NCI-H460 (cell line): Measurements from ENCODE around the gene RS1. TPM values are rescaled to one million over a fixed set of nuclear protein-coding genes. Genes with fewer than 3 reads are reported as not detected.

Source experiments
- DNase-seq: peaks from one replicate; pipeline ENCODE4 v3.0.0-alpha.2; 2016; ENCODE audit warnings: low read depth; ENCODE audit errors: extremely low read depth
- total RNA-seq: library from RNA; depleted of rRNA; stranded (reverse); fragments of >200 nt; shearing (Covaris generic); gene quantifications from 2 replicates; pipeline ENCODE4 v1.2.3, GENCODE V29; 2014

Gene RS1
- total RNA-seq, 1 experiment from 2014 or later: not detected

GRCh38 chrX:18674417-18674787 is 2.5 kb upstream of the RS1 start:
- DNase-seq: no peak

DNA sequence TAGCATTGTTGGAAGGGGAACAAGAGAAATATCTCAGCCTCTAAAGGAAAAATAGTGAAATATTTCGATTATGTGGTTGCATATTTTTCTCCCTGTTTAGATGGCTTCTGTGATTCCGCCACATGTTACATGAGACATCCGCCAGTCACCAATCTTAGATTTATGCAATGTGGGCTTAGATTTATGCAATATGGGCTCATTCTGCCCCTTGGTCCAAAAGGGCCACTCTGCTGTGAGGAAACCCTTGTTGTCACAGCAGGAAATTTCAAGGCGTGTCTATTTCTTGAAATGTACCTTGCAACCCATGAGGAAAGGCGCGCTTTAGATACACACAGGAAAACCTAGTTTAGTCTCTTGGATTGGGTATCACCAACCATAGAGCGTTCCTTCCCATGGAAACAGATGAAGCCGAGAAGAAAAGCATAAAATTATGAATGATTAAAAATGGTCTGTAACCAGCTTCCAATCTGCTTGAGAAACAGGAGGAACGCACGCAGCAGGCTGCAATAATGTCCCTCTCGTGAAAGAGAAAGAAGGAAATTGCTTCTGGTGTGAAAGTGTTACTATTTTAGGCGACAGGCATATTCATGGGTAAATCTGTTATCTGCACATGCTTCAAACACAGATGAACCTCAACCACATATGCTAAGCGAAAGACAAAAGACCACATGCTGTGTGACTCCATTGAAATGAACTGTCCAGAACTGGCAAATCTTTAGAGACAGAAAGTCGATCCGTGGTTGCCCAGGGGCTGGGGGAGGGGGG is 3.7 kb downstream of the RS1 start:
- DNase-seq: no peak

- DNase-seq: no peak
These were observed 5.3 kb downstream of the RS1 start for GRCh38 chrX:18666614-18667013.

GRCh38 chrX:18664947-18665346 is 7.0 kb downstream of the RS1 start:
- no peak for DNase-seq

DNA sequence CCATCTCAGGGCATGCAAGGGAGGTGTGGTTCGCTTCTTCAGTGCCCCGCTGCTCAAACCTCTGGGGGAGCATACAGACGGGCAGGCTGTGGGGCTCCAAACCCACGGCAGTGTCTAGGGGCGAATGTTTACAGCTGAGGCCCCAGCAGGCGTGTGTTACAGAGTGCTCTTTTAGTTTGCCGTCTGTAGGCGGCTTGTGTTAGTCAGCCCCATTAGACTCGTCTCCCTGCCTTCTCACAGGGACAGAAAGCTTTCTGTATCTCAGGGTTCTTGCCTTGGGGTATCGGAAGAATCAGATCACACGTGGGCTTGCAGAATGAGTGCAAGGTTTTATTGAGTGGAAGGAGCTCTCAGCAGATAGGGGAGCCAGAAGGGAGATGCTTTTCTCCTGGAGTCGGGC is 10.6 kb downstream of the RS1 start:
- no peak for DNase-seq

GRCh38 chrX:18654875-18655836 is 16.8 kb downstream of the RS1 start:
- DNase-seq: no peak

- no peak for DNase-seq
These were observed 19.3 kb downstream of the RS1 start for GRCh38 chrX:18652636-18653035.

GRCh38 chrX:18650662-18651061 is 21.2 kb downstream of the RS1 start:
- no peak for DNase-seq

GRCh38 chrX:18649498-18649951 is 22.4 kb downstream of the RS1 start:
- DNase-seq: no peak

- DNase-seq: no peak
These were observed 24.3 kb downstream of the RS1 start for GRCh38 chrX:18647621-18648020.

DNA sequence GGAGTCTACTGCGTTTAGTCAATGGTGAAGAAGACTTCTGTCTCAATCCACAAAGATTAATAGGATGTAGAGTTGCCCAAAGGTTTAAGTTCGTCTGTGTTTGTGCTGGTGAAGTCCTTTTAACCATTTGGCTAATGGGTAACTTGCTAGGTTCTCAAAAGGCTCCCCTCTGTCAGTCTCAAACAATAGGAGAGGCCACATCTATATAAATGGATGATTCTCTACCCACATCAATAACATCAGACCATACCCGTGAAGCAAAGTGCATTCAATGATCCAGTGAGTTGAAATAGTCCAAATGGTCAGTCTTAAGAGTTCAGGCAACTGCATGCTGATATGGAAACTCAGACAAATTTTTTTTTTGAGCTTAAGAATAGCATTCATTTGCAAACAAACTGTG is 28.1 kb downstream of the RS1 start:
- no peak for DNase-seq

DNA sequence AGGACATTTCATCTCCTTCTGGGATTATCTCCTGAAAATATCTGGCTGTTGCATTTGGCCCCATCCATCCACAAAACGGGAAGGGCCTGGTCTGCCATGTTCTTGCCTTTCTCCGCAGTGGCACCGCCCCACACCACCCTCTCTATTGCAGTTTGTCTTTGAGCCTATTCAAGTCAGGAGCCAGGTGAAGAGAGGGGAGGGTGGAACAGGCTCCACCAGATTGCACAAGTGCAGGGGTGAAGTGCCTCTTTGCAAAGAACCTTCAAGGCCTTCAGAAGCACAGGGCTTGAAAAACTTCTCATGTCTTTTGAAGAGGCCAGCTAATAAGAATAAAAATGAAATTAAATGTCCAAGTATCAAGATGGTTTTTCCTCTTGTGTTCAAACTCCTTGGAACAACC is 28.7 kb downstream of the RS1 start:
- no peak for DNase-seq

- DNase-seq: no peak
These were observed 31.2 kb downstream of the RS1 start for GRCh38 chrX:18640686-18641085.

GRCh38 chrX:18639280-18639679 is 32.6 kb downstream of the RS1 start:
- DNase-seq: no peak

DNA sequence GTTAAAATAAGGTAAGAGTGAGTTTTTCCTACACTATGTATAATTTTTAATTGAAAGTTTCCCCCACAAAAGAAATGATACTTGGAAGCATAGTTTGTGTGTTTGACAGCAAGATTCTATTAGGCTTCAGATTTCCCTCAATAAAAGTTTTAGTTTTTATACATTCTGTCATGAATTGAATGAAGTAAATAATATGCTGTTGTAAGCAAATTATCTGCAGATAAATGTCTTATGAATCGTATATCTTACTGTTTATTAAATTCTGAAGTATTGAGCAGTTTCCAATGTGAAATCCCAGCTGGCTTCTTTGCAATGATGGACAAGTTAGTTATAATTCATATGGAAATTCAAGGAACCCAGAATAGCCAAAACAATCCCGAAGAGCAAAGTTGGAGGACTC is 33.5 kb downstream of the RS1 start:
- no peak for DNase-seq

- no peak for DNase-seq
These were observed 41.0 kb downstream of the RS1 start for GRCh38 chrX:18630934-18631333.

DNA sequence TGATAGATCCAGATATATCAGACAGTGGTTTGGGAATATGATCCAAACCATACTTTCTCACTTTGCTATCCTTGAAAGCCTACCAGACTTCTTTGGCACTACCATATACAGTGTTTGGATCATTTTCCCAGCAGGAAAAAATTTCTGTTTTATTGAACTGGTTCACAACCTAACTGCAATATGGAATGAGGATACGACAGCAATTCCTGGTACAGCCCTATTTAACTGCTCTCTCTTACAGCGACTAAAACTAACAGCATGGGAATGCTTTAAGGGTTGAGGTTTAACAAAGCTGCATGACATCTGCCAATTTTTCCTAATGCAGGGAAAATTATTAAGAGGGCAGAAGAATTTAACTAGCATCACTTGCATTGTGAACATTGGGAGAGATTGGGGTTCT is 47.3 kb downstream of the RS1 start:
- DNase-seq: no peak

- no peak for DNase-seq
These were observed 51.6 kb downstream of the RS1 start for GRCh38 chrX:18620349-18620748.

DNA sequence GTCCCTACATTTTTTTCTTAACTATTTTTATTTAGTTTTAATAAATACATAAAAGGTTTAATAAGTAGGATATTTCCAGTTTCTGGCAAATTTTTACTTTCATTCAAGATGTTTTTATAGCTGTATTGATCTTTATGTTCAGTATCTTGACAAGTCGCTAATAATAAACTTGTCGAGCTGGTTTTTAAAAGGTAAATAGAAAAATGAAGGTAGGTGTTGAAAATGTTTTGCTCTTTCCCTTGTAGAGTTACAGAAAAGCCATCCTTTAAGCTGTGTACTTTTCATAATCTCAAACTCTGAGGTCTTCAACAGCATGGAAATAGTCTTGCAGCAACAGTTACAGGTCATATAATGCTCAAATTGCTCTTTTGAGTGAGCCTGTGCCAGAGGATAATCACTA is 52.6 kb downstream of the RS1 start:
- DNase-seq: no peak

- DNase-seq: no peak
These were observed 54.5 kb downstream of the RS1 start for GRCh38 chrX:18617407-18617750.

- no peak for DNase-seq
These were observed 55.1 kb downstream of the RS1 start for GRCh38 chrX:18616688-18617406.
